GM11168 (cell line): ENCODE results near the gene RPL13.
"Not testable (repeated sequence)": the region's sequence is repeated elsewhere in the genome, so short reads cannot be mapped to it uniquely, and the experiment has no call there.

Experiments used
- in situ Hi-C: fragments of 300-500 bp; cut with MboI; formaldehyde crosslinking; loops from one replicate; pipeline ENCODE4 v1.12.0; 2022; ENCODE audit warnings: low sequenced_read_pairs; ENCODE audit not compliant: unreplicated experiment

Gene RPL13

GRCh38 chr16:89561142-89561883 lies 831 bp downstream of the RPL13 start:
- in situ Hi-C loops = loop anchor here (10.0 kb wide), 1 partner anchor 93 kb away; the partner anchor contains the start of genes CHMP1A and SPATA33

DNA sequence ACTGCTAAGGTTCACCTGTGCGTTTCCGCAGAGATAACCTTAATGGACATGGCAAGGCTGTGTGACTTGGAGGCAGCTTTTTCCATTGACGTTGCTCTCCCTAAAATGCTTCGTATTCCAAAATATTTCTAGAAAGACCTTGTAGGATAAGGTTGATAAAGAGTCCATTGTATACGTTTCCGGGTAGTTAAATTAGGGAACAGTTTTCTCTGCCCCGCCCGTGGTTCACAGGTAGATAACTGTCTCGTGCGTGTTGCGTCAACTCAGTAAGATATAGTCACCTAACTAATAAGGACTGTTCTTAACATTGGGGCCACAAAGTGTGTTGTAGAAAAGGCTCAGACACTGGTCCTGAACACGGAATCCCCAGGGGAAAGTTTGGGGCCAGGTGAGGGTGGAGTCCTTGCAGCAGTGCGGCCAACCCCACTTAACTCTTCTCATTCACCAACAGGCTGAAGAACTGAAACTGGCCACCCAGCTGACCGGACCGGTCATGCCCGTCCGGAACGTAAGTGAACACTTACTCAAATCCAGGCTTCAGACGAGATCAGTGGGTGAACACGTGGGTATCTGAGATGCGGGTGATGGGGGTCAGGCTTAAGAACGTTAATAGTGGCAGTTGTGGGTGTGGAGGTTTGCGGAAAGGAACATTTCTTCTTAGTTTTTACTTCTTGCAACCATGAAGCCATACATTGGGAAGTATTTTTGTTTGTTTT lies 1.6 kb downstream of the RPL13 start:
- in situ Hi-C loops = loop anchor here (10.0 kb wide), 1 partner anchor 93 kb away; the partner anchor contains the start of genes CHMP1A and SPATA33

- in situ Hi-C loops = loop anchor here (10.0 kb wide), 1 partner anchor 92 kb away; the partner anchor contains the start of genes CHMP1A and SPATA33
Observed at GRCh38 chr16:89562939-89563338, 2.5 kb downstream of the RPL13 start.

GRCh38 chr16:89563639-89564392 lies 3.3 kb downstream of the RPL13 start:
- in situ Hi-C loops = loop anchor here (10.0 kb wide), 1 partner anchor 91 kb away; the partner anchor contains the start of genes CHMP1A and SPATA33

DNA sequence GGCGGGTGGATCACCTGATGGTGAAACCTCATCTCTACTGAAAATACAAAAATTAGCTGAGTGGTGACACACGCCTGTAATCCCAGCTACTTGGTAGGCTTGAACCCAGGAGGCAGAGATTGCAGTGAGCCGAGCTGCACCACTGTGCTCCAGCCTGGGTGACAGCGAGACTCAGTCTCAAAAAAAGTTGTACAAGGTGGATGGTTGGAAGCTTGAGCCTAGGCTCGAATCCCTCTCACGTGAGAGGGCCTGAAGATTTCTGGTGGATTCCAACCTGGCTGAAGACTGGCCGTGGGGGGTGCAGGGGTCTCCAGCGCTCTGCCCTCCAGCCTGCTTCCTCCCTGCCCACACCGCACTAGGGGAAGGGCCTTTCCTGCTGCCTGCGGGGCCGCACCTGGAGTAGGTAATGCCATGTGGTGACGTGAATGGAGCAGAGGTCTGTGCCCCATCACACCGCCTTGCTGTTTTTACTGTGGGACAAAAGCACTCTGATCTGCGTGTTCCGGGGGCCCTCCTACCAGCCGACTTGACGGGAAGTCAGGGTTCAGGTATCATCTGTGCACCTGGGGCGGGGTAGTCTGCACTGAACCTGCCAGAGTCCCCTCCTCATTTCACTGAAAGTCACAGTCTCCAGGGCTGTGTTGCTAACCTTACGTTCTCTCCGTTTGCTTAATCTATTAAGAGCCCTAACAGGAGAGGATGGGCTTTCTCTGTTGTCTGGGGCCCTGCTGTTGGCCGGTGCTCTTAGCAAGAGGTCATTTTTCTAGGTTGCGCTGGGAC lies 4.2 kb downstream of the RPL13 start:
- in situ Hi-C loops = loop anchor here (10.0 kb wide), 1 partner anchor 90 kb away; the partner anchor contains the start of genes CHMP1A and SPATA33

DNA sequence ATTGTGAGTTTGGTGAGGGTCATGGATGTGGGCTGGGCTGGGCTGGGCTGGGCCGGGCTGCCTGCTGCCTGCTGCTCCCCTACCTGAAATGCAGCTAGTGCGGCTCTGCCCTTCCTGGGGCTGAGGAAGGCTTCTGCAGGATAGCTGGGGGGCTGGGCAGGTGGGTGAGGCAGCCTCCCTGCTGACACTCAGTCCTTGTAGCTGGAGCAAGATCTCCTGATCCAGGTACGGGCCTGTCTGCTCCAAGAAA lies 4.7 kb downstream of the RPL13 start:
- in situ Hi-C loops = loop anchor here (10.0 kb wide), 1 partner anchor 90 kb away; the partner anchor contains the start of genes CHMP1A and SPATA33

DNA sequence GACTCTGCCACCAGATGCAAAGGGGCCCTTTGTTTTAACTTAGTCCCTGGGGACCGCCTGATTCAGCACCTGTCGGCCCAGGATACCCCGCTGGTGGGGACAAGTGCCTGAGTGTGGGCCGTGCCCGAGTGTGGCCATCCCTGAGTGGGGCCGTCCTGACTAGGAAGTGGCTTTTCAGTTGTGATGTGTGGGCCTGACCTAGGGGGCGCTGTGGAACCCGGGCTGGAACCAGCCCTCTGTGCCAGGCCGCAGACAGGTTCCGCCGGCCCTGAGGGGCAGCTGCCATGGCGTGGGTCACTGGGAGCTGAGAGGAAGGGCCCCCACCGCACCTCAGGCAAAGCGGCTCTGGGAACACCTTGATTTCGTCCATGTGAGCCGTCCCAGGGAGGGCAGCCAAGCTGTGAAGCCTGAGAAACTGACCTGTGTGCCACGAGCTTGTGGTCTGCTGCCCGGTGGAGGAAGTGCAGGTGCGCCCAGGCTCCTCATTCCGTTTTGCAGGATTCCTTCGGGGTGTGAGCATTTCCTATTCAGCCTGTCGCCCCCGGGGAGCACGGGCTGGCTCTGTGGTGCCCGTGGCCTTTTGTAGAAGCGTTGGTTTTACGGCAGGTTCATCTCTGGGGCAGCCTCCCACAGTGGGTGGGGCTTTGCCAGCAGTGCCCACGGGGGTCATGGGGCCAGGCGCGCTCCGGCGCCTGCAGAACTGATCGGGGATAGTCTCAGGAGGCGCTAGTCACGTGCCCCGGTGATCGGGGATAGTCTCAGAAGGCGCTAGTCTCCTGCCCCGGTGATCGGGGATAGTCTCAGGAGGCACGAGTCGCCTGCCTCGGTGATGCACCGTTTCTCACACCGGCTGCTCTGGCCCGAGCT lies 5.3 kb downstream of the RPL13 start:
- in situ Hi-C loops = loop anchor here (10.0 kb wide), 1 partner anchor 89 kb away; the partner anchor contains the start of genes CHMP1A and SPATA33

GRCh38 chr16:89567656-89568594 lies 7.4 kb downstream of the RPL13 start:
- in situ Hi-C loops = loop anchor here (10.0 kb wide), 1 partner anchor 87 kb away; the partner anchor contains the start of genes CHMP1A and SPATA33

- in situ Hi-C loops = loop anchor here (10.0 kb wide), 1 partner anchor 85 kb away; the partner anchor contains the start of genes CHMP1A and SPATA33
Observed at GRCh38 chr16:89569506-89570341, 9.2 kb downstream of the RPL13 start.

DNA sequence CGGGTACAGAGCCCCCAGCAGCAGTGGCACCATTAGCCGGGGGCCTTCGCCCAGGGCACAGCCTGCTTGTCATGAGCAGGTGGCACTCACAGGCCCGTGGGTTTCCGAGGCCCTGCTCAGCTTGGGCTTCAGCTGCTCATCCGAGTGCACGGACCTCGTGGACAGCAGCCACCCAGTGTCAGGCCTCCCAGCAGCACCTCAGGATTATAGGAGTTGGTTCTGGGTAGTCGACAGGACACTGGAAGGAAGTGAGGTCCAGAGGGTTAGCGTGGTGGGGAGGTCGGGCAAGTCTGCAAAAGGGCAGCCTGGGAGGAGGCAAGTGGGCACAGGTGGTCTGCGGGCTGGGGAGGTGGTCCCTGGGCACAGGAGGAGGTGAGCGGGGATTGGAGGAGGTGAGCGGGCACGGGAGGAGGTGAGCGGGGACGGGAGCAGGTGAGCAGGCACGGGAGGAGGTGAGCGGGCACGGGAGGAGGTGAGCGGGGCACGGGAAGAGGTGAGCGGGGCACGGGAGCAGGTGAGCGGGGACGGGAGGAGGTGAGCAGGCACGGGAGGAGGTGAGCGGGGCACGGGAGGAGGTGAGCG lies 10.0 kb downstream of the RPL13 start:
- in situ Hi-C loops = no loop called here

DNA sequence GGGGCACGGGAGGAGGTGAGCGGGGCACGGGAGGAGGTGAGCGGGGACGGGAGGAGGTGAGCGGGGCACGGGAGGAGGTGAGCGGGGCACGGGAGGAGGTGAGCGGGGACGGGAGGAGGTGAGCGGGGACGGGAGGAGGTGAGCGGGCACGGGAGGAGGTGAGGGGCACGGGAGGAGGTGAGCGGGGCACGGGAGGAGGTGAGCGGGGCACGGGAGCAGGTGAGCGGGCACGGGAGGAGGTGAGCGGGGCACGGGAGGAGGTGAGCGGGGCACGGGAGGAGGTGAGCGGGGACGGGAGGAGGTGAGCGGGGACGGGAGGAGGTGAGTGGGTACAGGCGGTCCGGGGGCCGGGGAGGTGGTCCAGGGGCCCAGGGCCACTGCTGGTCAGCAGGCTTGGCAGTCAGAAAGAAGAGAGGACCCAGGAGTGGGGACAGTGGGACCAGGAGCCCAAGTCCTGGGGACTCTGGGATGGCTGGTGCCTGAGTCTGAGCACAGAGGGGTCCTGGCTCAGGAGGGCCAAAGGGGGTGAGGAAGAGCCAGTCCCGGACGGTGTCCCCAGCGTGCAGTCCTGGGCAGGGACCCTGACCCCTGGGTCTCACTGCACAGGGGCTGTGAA lies 10.6 kb downstream of the RPL13 start:
- in situ Hi-C loops = not testable (repeated sequence)

GRCh38 chr16:89571636-89572035 lies 11.2 kb downstream of the RPL13 start:
- in situ Hi-C loops = no loop called here

GRCh38 chr16:89572073-89572484 lies 11.6 kb downstream of the RPL13 start:
- in situ Hi-C loops = no loop called here

DNA sequence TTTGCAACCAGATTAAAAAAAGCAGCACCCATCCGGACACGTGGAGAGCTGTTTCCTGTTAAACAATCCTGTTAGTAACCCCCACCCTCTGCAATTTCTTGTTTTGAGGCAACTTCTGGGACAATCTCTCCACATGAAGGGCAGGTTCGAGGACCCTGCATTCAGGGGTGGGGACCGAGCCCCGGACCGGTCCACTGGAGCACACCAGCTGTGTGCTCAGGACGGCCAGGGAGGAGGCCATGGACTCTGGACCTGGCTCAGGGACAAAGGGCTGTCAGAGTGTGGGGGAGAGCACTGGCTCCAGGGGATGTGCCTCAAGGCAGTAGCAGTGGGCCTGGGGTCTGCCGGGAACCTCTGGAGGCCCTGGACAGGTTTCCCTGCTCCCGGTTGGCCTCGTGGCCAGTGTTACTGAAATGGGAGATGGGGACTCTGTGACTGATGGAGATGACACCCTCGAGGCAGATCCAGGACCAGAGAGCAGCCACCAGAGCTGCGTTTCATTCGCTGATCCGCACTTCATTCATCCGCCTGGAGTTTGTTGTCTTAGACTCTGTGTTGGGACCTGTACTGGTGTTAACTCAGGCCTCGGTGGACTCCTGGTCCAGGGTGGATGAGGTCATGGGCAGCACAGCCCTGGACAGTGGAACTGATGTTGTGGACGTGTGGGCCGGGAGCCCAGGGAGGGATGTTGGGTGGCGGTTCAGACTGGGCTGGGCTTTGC lies 12.2 kb downstream of the RPL13 start:
- in situ Hi-C loops = no loop called here
